Right atrium auricular region (tissue), 2 donors: Measurements from ENCODE around the gene MRTFA. TPM values are rescaled to one million over a fixed set of nuclear protein-coding genes. Genes with fewer than 3 reads are reported as not detected.
"Not testable (repeated sequence)": the region's sequence is repeated elsewhere in the genome, so short reads cannot be mapped to it uniquely, and the experiment has no call there.

Source experiments
- DNase-seq: peaks from one replicate; pipeline ENCODE4 v3.0.0-alpha.2; 2019; ENCODE audit warnings: low spot score
- H3K27ac ChIP-seq, 2 donors: fragments of 200-600 bp; sonication (generic); 1 replicate in 1 of 2; 2 replicates in 1 of 2; pipeline ENCODE4 v1.5.1; 2016 to 2019
- H3K27me3 ChIP-seq, 2 donors: fragments of 200-600 bp; sonication (generic); one replicate each; pipeline versions ENCODE4 v1.5.1 to v1.6.0; 2017 to 2019
- H3K36me3 ChIP-seq: fragments of 200-600 bp; sonication (generic); one replicate; pipeline ENCODE4 v1.5.1; 2016
- H3K4me1 ChIP-seq, 2 donors: fragments of 200-600 bp; sonication (generic); one replicate each; pipeline versions ENCODE4 v1.5.1 to v1.6.0; 2017 to 2019
- H3K4me3 ChIP-seq, 2 donors: fragments of 200-600 bp; sonication (generic); 1 replicate in 1 of 2; 2 replicates in 1 of 2; pipeline ENCODE4 v1.5.1; 2017 to 2019; ENCODE audit warnings: mild to moderate bottlenecking in 1 of 2, moderate library complexity in 1 of 2
- H3K9me3 ChIP-seq, 2 donors: fragments of 200-600 bp; sonication (generic); one replicate each; pipeline ENCODE4 v1.5.1; 2019
- total RNA-seq, 2 donors: library from RNA; depleted of rRNA; stranded (reverse); fragments of >200 nt; gene quantifications; one replicate each; pipeline ENCODE4 v1.1.0, GENCODE V29; 2016
- TF ChIP-seq, protein P1 (sequence below), 2 donors: fragments of 200-600 bp; sonication (generic); IDR thresholded peaks; one replicate each; pipeline ENCODE4 v1.5.1; 2019; ENCODE audit warnings: antibody characterized with exemption in 2 of 2

MRTFA gene
- total RNA-seq, 2 donors from 2014 or later: 45.8 to 55.2 TPM

- Histone ChIP-seq H3K4me3 (no peak overlapping the region), H3K4me1 (peaks cover 0 to 50% of the 10 kb centered on the region in 2 donors), H3K9me3 (no peaks in the 10 kb centered on the region), H3K27me3 (no peaks in the 10 kb centered on the region), H3K36me3 (no peaks in the 10 kb centered on the region), H3K27ac (no peak overlapping the region)
- no peak for DNase-seq
- TF ChIP-seq, protein P1, sequence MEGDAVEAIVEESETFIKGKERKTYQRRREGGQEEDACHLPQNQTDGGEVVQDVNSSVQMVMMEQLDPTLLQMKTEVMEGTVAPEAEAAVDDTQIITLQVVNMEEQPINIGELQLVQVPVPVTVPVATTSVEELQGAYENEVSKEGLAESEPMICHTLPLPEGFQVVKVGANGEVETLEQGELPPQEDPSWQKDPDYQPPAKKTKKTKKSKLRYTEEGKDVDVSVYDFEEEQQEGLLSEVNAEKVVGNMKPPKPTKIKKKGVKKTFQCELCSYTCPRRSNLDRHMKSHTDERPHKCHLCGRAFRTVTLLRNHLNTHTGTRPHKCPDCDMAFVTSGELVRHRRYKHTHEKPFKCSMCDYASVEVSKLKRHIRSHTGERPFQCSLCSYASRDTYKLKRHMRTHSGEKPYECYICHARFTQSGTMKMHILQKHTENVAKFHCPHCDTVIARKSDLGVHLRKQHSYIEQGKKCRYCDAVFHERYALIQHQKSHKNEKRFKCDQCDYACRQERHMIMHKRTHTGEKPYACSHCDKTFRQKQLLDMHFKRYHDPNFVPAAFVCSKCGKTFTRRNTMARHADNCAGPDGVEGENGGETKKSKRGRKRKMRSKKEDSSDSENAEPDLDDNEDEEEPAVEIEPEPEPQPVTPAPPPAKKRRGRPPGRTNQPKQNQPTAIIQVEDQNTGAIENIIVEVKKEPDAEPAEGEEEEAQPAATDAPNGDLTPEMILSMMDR (IDR thresholded peaks at IDR 0.05): no peak
These were observed 44.0 kb downstream of the MRTFA start for GRCh38 chr22:40592352-40593113.

DNA sequence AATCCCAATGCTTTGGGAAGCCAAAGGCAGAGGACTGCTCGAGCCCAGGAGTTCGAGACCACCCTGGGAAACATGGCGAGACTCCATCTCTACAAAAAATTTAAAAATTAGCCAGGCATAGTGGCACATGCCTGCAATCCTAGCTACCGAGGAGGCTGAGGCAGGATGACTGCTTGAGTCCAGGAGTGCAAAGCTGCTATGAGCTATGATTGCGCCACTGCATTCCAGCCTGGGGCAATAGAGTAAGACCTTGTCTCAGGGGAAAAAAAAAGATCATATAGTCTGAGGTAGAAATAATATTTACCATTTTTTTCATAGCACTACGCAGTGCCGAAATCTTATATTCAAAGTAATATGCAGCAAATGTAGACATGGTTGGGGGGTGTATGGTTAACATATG, 47.8 kb downstream of the MRTFA start:
- Histone ChIP-seq H3K9me3 (no peaks in the 10 kb centered on the region), H3K27me3 (no peaks in the 10 kb centered on the region), H3K4me1 (peaks cover 0 to 19% of the 10 kb centered on the region in 2 donors), H3K36me3 (no peaks in the 10 kb centered on the region), H3K27ac (no peak overlapping the region), H3K4me3 (no peak overlapping the region)
- TF ChIP-seq, protein P1 (IDR thresholded peaks at IDR 0.05): no peak
- no peak for DNase-seq

GRCh38 chr22:40586781-40587180, 49.7 kb downstream of the MRTFA start:
- TF ChIP-seq, protein P1 (IDR thresholded peaks at IDR 0.05): no peak
- peaks cover 0 to 6% of the 10 kb centered on the region in 2 donors for H3K4me1 ChIP-seq
- H3K9me3 ChIP-seq: no peaks in the 10 kb centered on the region
- DNase-seq: no peak
- H3K4me3 ChIP-seq: no peak overlapping the region
- no peaks in the 10 kb centered on the region for H3K27me3 ChIP-seq
- H3K36me3 ChIP-seq: no peaks in the 10 kb centered on the region
- no peak overlapping the region for H3K27ac ChIP-seq

DNA sequence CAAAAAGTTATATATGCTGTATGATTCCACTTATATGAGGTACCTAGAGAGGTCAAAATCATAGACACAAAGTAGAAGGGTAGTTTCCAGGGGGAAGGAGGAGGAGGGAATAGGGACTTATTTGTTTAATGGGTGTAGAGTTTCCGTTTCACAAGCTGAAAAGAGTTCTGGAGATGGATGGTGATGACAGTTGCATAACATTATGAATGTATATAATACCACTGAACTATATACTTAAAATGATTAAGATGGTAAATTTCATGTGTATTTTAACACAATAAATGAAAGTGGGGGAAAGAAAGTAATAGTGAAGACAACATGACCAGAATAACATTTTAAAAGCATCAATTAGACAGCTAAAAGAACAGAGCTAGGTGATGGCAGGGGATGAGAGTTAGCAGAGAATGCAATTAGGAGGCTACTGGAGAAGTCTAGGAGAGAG, 51.2 kb downstream of the MRTFA start:
- H3K9me3 ChIP-seq: no peaks in the 10 kb centered on the region
- no peaks in the 10 kb centered on the region for H3K27me3 ChIP-seq
- peaks cover 0 to 6% of the 10 kb centered on the region in 2 donors for H3K4me1 ChIP-seq
- no peak overlapping the region for H3K27ac ChIP-seq
- no peak for DNase-seq
- no peak overlapping the region for H3K4me3 ChIP-seq
- no peaks in the 10 kb centered on the region for H3K36me3 ChIP-seq
- TF ChIP-seq, protein P1 (IDR thresholded peaks at IDR 0.05): no peak

DNA sequence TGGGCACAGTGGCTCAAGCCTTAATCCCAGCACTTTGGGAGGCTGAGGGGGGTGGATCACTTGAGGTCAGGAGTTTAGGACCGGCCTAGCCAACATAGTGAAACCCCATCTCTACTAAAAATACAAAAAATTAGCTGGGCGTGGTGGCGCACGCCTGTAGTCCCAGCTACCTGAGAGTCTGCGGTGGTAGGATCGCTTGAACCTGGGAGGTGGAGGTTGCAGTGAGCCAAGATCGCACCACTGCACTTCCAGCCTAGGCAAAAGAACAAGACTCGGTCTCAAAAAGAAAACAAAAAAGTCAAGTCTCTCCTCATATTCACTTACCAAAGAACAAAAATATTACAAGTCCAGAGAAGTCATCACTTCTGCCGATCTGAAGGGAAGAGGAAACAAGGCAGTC, 51.8 kb downstream of the MRTFA start:
- H3K27me3 ChIP-seq, H3K4me1 ChIP-seq, H3K9me3 ChIP-seq, DNase-seq, H3K27ac ChIP-seq, H3K4me3 ChIP-seq, H3K36me3 ChIP-seq: not testable (repeated sequence)

- no peak for DNase-seq
- Histone ChIP-seq H3K4me1 (peaks cover 0 to 6% of the 10 kb centered on the region in 2 donors), H3K27ac (no peak overlapping the region), H3K36me3 (no peaks in the 10 kb centered on the region), H3K9me3 (no peaks in the 10 kb centered on the region), H3K27me3 (no peaks in the 10 kb centered on the region), H3K4me3 (no peak overlapping the region)
- TF ChIP-seq, protein P1 (IDR thresholded peaks at IDR 0.05): no peak
These were observed 53.3 kb downstream of the MRTFA start for GRCh38 chr22:40583053-40583741.
